ENCODE results near the gene LRRTM4.

LRRTM4 gene

DNA sequence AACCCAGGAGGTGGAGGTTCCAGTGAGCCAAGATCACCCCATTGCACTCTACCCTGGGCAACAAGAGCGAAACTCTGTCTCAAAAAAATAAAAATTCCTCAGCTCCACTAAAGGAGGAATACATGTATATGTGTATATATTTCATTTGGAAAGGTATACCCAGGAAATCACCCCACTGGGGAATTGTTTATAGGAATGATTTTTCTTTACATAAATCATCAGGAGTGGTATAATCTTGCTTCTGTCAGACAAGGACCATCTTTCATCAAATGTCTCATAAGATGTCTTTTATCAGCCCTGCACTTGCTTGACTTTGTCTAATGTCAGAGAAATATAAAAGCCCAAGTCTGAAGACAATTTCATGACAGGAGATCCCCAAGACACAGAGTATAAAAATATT, 709.1 kb downstream of the LRRTM4 start:
- TF ChIP-seq, protein P1, sequence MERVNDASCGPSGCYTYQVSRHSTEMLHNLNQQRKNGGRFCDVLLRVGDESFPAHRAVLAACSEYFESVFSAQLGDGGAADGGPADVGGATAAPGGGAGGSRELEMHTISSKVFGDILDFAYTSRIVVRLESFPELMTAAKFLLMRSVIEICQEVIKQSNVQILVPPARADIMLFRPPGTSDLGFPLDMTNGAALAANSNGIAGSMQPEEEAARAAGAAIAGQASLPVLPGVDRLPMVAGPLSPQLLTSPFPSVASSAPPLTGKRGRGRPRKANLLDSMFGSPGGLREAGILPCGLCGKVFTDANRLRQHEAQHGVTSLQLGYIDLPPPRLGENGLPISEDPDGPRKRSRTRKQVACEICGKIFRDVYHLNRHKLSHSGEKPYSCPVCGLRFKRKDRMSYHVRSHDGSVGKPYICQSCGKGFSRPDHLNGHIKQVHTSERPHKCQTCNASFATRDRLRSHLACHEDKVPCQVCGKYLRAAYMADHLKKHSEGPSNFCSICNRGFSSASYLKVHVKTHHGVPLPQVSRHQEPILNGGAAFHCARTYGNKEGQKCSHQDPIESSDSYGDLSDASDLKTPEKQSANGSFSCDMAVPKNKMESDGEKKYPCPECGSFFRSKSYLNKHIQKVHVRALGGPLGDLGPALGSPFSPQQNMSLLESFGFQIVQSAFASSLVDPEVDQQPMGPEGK (CRISPR knock-in tag; IDR thresholded peaks at IDR 0.05; ENCODE audit: borderline replicate concordance): no peak
- TF ChIP-seq ZNF8 (CRISPR knock-in tag; IDR thresholded peaks at IDR 0.05): no peak
- no peak for TF ChIP-seq ZNF70 (CRISPR knock-in tag; IDR thresholded peaks at IDR 0.05)
- no peak for ATAC-seq

DNA sequence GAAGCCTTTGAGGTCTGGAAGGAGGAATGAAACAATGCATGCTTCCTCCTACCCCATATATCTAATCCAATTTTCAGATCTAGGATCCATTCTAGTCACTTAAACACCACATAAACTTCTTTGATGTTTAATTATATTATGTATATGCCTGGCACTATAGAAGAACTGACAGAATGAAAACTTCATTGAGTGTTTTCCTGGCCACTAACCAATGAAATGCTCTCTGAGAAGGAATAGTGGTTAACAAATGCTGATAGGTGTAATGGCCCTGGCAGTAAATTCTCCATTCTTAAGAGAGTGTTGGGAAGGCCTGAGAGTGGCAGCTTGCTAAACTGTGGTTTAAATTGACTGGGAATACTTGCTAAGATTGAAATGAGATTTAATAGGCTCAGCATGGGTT, 710.0 kb downstream of the LRRTM4 start:
- TF ChIP-seq, protein P2, sequence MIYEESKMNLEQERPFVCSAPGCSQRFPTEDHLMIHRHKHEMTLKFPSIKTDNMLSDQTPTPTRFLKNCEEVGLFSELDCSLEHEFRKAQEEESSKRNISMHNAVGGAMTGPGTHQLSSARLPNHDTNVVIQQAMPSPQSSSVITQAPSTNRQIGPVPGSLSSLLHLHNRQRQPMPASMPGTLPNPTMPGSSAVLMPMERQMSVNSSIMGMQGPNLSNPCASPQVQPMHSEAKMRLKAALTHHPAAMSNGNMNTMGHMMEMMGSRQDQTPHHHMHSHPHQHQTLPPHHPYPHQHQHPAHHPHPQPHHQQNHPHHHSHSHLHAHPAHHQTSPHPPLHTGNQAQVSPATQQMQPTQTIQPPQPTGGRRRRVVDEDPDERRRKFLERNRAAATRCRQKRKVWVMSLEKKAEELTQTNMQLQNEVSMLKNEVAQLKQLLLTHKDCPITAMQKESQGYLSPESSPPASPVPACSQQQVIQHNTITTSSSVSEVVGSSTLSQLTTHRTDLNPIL (CRISPR knock-in tag; IDR thresholded peaks at IDR 0.05; ENCODE audit: low read depth): no peak
- TF ChIP-seq, protein P3, sequence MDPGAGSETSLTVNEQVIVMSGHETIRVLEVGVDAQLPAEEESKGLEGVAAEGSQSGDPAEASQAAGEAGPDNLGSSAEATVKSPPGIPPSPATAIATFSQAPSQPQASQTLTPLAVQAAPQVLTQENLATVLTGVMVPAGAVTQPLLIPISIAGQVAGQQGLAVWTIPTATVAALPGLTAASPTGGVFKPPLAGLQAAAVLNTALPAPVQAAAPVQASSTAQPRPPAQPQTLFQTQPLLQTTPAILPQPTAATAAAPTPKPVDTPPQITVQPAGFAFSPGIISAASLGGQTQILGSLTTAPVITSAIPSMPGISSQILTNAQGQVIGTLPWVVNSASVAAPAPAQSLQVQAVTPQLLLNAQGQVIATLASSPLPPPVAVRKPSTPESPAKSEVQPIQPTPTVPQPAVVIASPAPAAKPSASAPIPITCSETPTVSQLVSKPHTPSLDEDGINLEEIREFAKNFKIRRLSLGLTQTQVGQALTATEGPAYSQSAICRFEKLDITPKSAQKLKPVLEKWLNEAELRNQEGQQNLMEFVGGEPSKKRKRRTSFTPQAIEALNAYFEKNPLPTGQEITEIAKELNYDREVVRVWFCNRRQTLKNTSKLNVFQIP (CRISPR knock-in tag; IDR thresholded peaks at IDR 0.05; ENCODE audit: borderline replicate concordance, low read depth): no peak
- ATAC-seq: no peak

DNA sequence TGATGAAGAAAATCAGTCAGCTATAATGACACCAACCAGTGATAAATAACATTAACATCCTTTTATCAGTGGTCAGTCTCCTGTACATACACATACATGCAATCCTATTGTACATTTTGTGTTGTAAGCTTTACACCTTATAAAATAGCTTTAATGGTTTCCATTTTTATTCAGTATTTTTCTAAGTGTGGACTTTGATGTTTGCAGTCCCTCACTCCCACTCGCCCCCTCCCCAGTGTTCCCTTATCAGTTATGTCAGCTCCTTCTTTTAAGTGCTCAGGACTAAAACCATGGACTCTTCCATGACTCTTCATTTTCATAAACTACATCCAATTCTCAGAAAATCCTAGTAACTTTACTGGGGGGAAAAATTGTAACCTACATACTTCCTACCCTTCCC, 713.0 kb downstream of the LRRTM4 start:
- TF ChIP-seq, protein P4, sequence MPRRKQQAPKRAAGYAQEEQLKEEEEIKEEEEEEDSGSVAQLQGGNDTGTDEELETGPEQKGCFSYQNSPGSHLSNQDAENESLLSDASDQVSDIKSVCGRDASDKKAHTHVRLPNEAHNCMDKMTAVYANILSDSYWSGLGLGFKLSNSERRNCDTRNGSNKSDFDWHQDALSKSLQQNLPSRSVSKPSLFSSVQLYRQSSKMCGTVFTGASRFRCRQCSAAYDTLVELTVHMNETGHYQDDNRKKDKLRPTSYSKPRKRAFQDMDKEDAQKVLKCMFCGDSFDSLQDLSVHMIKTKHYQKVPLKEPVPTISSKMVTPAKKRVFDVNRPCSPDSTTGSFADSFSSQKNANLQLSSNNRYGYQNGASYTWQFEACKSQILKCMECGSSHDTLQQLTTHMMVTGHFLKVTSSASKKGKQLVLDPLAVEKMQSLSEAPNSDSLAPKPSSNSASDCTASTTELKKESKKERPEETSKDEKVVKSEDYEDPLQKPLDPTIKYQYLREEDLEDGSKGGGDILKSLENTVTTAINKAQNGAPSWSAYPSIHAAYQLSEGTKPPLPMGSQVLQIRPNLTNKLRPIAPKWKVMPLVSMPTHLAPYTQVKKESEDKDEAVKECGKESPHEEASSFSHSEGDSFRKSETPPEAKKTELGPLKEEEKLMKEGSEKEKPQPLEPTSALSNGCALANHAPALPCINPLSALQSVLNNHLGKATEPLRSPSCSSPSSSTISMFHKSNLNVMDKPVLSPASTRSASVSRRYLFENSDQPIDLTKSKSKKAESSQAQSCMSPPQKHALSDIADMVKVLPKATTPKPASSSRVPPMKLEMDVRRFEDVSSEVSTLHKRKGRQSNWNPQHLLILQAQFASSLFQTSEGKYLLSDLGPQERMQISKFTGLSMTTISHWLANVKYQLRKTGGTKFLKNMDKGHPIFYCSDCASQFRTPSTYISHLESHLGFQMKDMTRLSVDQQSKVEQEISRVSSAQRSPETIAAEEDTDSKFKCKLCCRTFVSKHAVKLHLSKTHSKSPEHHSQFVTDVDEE (CRISPR knock-in tag; IDR thresholded peaks at IDR 0.05): no peak
- no peak for TF ChIP-seq ZNF8 (CRISPR knock-in tag; IDR thresholded peaks at IDR 0.05)
- TF ChIP-seq, protein P5, sequence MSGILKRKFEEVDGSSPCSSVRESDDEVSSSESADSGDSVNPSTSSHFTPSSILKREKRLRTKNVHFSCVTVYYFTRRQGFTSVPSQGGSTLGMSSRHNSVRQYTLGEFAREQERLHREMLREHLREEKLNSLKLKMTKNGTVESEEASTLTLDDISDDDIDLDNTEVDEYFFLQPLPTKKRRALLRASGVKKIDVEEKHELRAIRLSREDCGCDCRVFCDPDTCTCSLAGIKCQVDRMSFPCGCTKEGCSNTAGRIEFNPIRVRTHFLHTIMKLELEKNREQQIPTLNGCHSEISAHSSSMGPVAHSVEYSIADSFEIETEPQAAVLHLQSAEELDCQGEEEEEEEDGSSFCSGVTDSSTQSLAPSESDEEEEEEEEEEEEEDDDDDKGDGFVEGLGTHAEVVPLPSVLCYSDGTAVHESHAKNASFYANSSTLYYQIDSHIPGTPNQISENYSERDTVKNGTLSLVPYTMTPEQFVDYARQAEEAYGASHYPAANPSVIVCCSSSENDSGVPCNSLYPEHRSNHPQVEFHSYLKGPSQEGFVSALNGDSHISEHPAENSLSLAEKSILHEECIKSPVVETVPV (CRISPR knock-in tag; IDR thresholded peaks at IDR 0.05): 0 out of 2 replicates have a peak, but pooled peaks have one; percentile 2
- TF ChIP-seq BACH2 (CRISPR knock-in tag; IDR thresholded peaks at IDR 0.05; ENCODE audit: borderline replicate concordance): no peak
- no peak for ATAC-seq

DNA sequence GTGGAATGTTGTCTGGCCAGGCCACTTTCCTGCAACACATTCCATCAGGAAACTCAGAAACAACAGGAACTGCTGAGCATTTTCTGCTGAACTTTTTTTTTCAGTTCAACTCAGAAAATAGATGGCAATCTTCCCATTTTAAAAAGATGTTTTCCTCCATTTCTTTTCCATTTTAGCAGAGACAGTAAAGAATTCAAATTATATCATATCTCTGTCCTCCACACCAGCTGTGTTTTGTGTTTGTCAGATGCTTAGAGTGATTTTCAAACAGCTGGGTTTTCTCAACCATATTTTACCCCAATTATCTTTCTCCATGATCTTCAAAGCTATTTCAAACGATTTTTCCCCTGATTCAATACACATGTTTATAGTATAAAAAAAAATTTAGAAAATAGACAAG, 713.4 kb downstream of the LRRTM4 start:
- no peak for ATAC-seq
- TF ChIP-seq TOX (CRISPR knock-in tag; IDR thresholded peaks at IDR 0.05; ENCODE audit: borderline replicate concordance) (no peak), PPARA (CRISPR knock-in tag; IDR thresholded peaks at IDR 0.05; ENCODE audit: borderline replicate concordance) (no peak), ZC3H10 (CRISPR knock-in tag; IDR thresholded peaks at IDR 0.05) (no peak), ESRRG (CRISPR knock-in tag; IDR thresholded peaks at IDR 0.05) (no peak), RARB (CRISPR knock-in tag; IDR thresholded peaks at IDR 0.05) (no peak), SNAI2 (CRISPR knock-in tag; IDR thresholded peaks at IDR 0.05) (no peak), ZFP3 (CRISPR knock-in tag; IDR thresholded peaks at IDR 0.05) (no peak), ZFP30 (CRISPR knock-in tag; IDR thresholded peaks at IDR 0.05) (no peak), OSR1 (CRISPR knock-in tag; IDR thresholded peaks at IDR 0.05) (no peak), CSDC2 (CRISPR knock-in tag; IDR thresholded peaks at IDR 0.05) (no peak), ZNF70 (CRISPR knock-in tag; IDR thresholded peaks at IDR 0.05) (0 out of 2 replicates have a peak, but pooled peaks have one; percentile 15), ZNF8 (CRISPR knock-in tag; IDR thresholded peaks at IDR 0.05) (no peak), GLIS3 (CRISPR knock-in tag; IDR thresholded peaks at IDR 0.05) (no peak), TCF4 (CRISPR knock-in tag; IDR thresholded peaks at IDR 0.05; ENCODE audit: borderline replicate concordance) (peak; percentile 96), ZNF565 (CRISPR knock-in tag; conservative IDR thresholded peaks at IDR 0.05; ENCODE audit: low read depth) (no peak), ISL1 (CRISPR knock-in tag; IDR thresholded peaks at IDR 0.05) (peak; percentile 51)
- TF ChIP-seq, protein P2 (CRISPR knock-in tag; IDR thresholded peaks at IDR 0.05; ENCODE audit: low read depth): no peak
- TF ChIP-seq, protein P1 (CRISPR knock-in tag; IDR thresholded peaks at IDR 0.05; ENCODE audit: borderline replicate concordance): no peak
